B cell (primary cell): ENCODE measurements around the gene CKS2. TPM values are rescaled to one million over a fixed set of nuclear protein-coding genes. Genes with fewer than 3 reads are reported as not detected.
"Not testable (repeated sequence)": the region's sequence is repeated elsewhere in the genome, so short reads cannot be mapped to it uniquely, and the experiment has no call there.

Experiments
- ATAC-seq: fragments of 200-7000 bp; cut with Tn5 transposase; one replicate; pipeline ENCODE4 v1.10.0; 2021; ENCODE audit warnings: low read depth, mild to moderate bottlenecking, moderate number of reproducible peaks, moderate library complexity
- CTCF ChIA-PET: fragments of 350-600 bp; sonication (Branson Sonifier 250); formaldehyde crosslinking; loops from one replicate; lab custom pipeline; 2021; ENCODE audit warnings: antibody characterized with exemption, inconsistent platforms; lab: Charles Lee
- POLR2A ChIA-PET: fragments of 350-600 bp; sonication (Branson Sonifier 250); formaldehyde crosslinking; loops from one replicate; lab custom pipeline; 2021; ENCODE audit warnings: antibody characterized with exemption; lab: Charles Lee
- DNase-seq: peaks from one replicate; pipeline ENCODE4 v3.0.0; 2013
- H2AFZ ChIP-seq: 2 replicates; pipeline ENCODE4 v1.6.1; 2012; ENCODE audit warnings: mild to moderate bottlenecking, low read depth, low read length; ENCODE audit not compliant: insufficient read depth, poor library complexity, severe bottlenecking
- H3K27ac ChIP-seq, 2 donors: 1 replicate in 1 of 2; 2 replicates in 1 of 2; pipeline ENCODE4 v1.5.1; 2012 to 2013; ENCODE audit warnings: low read length in 2 of 2, mild to moderate bottlenecking in 2 of 2, moderate library complexity in 1 of 2
- H3K27me3 ChIP-seq, 4 experiments: fragments of 200-600 bp in 1 of 4; sonication (generic) in 1 of 4; replicated peaks in 1 of 4; 1 replicate in 2 of 4; 2 replicates in 2 of 4; pipeline versions ENCODE4 v1.6.1 to v1.7.0; 2013 to 2016; ENCODE audit warnings: low read length in 3 of 4, mild to moderate bottlenecking in 2 of 4, mixed read lengths in 1 of 4, moderate library complexity in 1 of 4; ENCODE audit not compliant: insufficient read depth in 4 of 4, control insufficient read depth in 3 of 4; ENCODE audit errors: control extremely low read depth in 1 of 4
- H3K36me3 ChIP-seq, 2 experiments: replicated peaks in 1 of 2; 1 replicate in 1 of 2; 2 replicates in 1 of 2; pipeline versions ENCODE4 v1.6.1 to v1.7.1; 2013; ENCODE audit warnings: low read length in 1 of 2; ENCODE audit not compliant: insufficient read depth in 2 of 2, control insufficient read depth in 1 of 2; ENCODE audit errors: control extremely low read depth in 1 of 2, extremely low read depth in 1 of 2
- H3K4me1 ChIP-seq, 2 donors: fragments of 200-600 bp in 1 of 2; sonication (generic) in 1 of 2; 1 replicate in 1 of 2; 2 replicates in 1 of 2; pipeline versions ENCODE4 v1.5.1 to v1.6.1; 2013 to 2017; ENCODE audit warnings: low read length in 2 of 2; ENCODE audit not compliant: control insufficient read depth in 2 of 2, insufficient read depth in 2 of 2
- H3K4me2 ChIP-seq: replicated peaks from 2 replicates; pipeline ENCODE3; 2012; ENCODE audit warnings: mild to moderate bottlenecking, low read depth, low read length; ENCODE audit not compliant: poor library complexity, severe bottlenecking
- H3K4me3 ChIP-seq, 5 experiments: fragments of 200-600 bp in 1 of 5; sonication (generic) in 1 of 5; 1 replicate in 3 of 5; 2 replicates in 2 of 5; pipeline versions ENCODE4 v1.5.1 to v1.7.0; 2011 to 2016; ENCODE audit warnings: low read length in 4 of 5, mild to moderate bottlenecking in 4 of 5, low read depth in 2 of 5, control low read depth in 1 of 5, moderate library complexity in 1 of 5; ENCODE audit not compliant: insufficient read depth in 1 of 5; ENCODE audit errors: control extremely low read depth in 1 of 5, extremely low read depth in 1 of 5
- H3K79me2 ChIP-seq: fragments of 200-600 bp; sonication (generic); one replicate; pipeline ENCODE4 v1.6.0; 2016; ENCODE audit warnings: low read length; ENCODE audit not compliant: control insufficient read depth, insufficient read depth
- H3K9ac ChIP-seq: fragments of 200-600 bp; sonication (generic); 2 replicates; pipeline ENCODE4 v1.6.1; 2017; ENCODE audit warnings: mild to moderate bottlenecking, low read length, moderate library complexity
- H3K9me3 ChIP-seq, 3 donors: one replicate each; pipeline versions ENCODE4 v1.6.1 to v1.7.1; 2013; ENCODE audit warnings: low read length in 2 of 3; ENCODE audit not compliant: control insufficient read depth in 2 of 3, insufficient read depth in 1 of 3; ENCODE audit errors: control extremely low read depth in 1 of 3
- H4K20me1 ChIP-seq: 2 replicates; pipeline ENCODE4 v1.6.0; 2012; ENCODE audit warnings: mild to moderate bottlenecking, low read length; ENCODE audit not compliant: insufficient read depth, control insufficient read depth, poor library complexity, severe bottlenecking
- H3K27ac Mint-ChIP-seq: one replicate; pipeline ENCODE4 v1.8.0; 2021; ENCODE audit warnings: mixed read lengths
- H3K27me3 Mint-ChIP-seq: one replicate; pipeline ENCODE4 v1.8.0; 2021; ENCODE audit warnings: mixed read lengths
- H3K4me1 Mint-ChIP-seq: one replicate; pipeline ENCODE4 v1.8.0; 2021; ENCODE audit warnings: mixed read lengths
- H3K4me3 Mint-ChIP-seq: one replicate; pipeline ENCODE4 v1.8.0; 2021; ENCODE audit warnings: mixed read lengths
- H3K9me3 Mint-ChIP-seq: one replicate; pipeline ENCODE4 v1.8.0; 2022; ENCODE audit warnings: mixed read lengths; ENCODE audit not compliant: insufficient read depth
- CTCF ChIP-seq: fragments of 200-600 bp; IDR thresholded peaks from one replicate; pipeline ENCODE4 v1.8.0; 2022; ENCODE audit warnings: antibody characterized with exemption, mild to moderate bottlenecking
- EZH2 ChIP-seq: IDR thresholded peaks from 2 replicates; pipeline ENCODE4 v1.6.1; 2012; ENCODE audit warnings: borderline replicate concordance, low read depth, mild to moderate bottlenecking, moderate library complexity, low read length; ENCODE audit not compliant: insufficient read depth, poor library complexity, severe bottlenecking
- WGBS: methylation state at CpG from one replicate; pipeline ENCODE4 v1.1.5; 2013; ENCODE audit warnings: missing lambda C conversion rate; ENCODE audit not compliant: insufficient coverage; 5-methylcytosine and 5-hydroxymethylcytosine counted together
- intact Hi-C: fragments of 100-400 bp; cut with micrococcal nuclease; formaldehyde crosslinking; loops from one replicate; pipeline ENCODE4 v1.10.0; 2022
- polyA plus RNA-seq: library from polyadenylated mRNA; depleted of rRNA; stranded (reverse); fragments of >200 nt; gene quantifications from 2 replicates; pipeline ENCODE4 v1.2.3, GENCODE V29; 2012
- total RNA-seq, 2 donors: library from RNA; stranded (reverse); fragments of 120-200 nt in 1 of 2; gene quantifications; 1 replicate in 1 of 2; 2 replicates in 1 of 2; pipeline versions ENCODE4 v1.2.3 to v1.2.4, GENCODE V29; 2013 to 2022

Gene CKS2
- total and polyA plus RNA-seq, 2 donors (not counting 1 experiment from before 2014, with no cell fraction given), result 11.5 to 64.4 TPM

DNA sequence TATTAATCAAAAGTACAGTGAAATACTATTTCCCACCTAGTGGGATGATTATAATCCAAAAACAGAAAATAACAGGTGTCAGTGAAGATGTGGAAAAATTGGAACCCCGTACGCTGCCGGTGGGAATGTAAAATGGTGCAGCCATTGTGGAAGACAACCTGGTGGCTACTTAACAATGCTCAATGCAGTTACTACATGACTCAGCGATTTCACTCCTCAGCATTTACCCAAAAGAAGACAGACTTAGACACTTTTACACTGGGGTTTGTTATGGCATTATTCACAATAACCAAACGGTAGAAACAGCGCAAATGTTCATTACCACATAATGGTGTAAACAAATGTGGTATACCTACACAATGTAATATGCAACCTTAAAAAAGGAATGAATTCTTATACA lies 31.2 kb downstream of the CKS2 start:
- TF ChIP-seq EZH2 (no peak), CTCF (no peak)
- DNase-seq (no peak), ATAC-seq (no peak)
- Mint-ChIP-seq H3K27me3 (no peaks in the 10 kb centered on the region), H3K9me3 (no peaks in the 10 kb centered on the region), H3K4me1 (no peaks in the 10 kb centered on the region), H3K27ac (no peak overlapping the region), H3K4me3 (no peak overlapping the region)
- no peaks in the 10 kb centered on the region for H3K4me1 ChIP-seq
- no peak overlapping the region for H3K9ac ChIP-seq
- H3K9me3 ChIP-seq, result no peaks in the 10 kb centered on the region
- no peak overlapping the region for H3K27ac ChIP-seq
- peaks cover 36 to 91% of the 10 kb centered on the region in 2 experiments for H3K36me3 ChIP-seq
- intact Hi-C loops, result no loop called here
- no peak overlapping the region for H2AFZ ChIP-seq
- peaks cover 9% of the 10 kb centered on the region for H3K79me2 ChIP-seq
- no peak overlapping the region for H3K4me3 ChIP-seq
- peaks cover 19% of the 10 kb centered on the region for H4K20me1 ChIP-seq
- POLR2A ChIA-PET, result no interaction called here
- no CpG with 5 or more reads among the region's 6 CpGs for WGBS
- H3K4me2 ChIP-seq, result no peak overlapping the region
- CTCF ChIA-PET, result interaction anchor here (0.6 kb wide), 1 partner anchor 110 kb away, joined by 3 read pairs; no protein-coding TSS in a partner anchor
- no peaks in the 10 kb centered on the region for H3K27me3 ChIP-seq

DNA sequence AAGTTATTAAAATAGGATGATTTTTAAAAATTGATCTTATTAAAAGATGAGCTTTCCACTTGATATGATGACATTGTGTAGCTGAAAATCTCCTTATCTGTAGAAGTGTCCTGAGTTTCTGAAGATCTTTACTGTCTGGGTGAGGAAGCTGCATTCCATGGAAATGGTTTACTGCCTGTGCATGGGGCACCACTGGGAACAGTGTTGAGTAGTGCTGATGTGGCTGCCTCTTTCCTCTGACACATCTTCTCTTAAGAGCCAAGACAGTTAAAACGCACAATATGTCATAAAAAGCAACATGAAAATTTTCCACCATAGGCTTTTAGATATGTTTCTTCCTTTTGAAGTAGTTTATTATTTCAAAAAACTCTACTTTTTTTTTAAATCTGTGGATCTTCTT lies 32.0 kb downstream of the CKS2 start:
- WGBS, result no CpG with 5 or more reads among the region's 1 CpG
- Histone ChIP-seq H3K9me3 (no peaks in the 10 kb centered on the region), H3K9ac (no peak overlapping the region), H3K4me2 (no peak overlapping the region), H2AFZ (no peak overlapping the region), H3K79me2 (peaks cover 9% of the 10 kb centered on the region), H3K4me1 (no peaks in the 10 kb centered on the region), H3K36me3 (peaks cover 30 to 90% of the 10 kb centered on the region in 2 experiments), H3K4me3 (no peak overlapping the region), H4K20me1 (peaks cover 19% of the 10 kb centered on the region), H3K27me3 (no peaks in the 10 kb centered on the region), H3K27ac (no peak overlapping the region)
- Mint-ChIP-seq H3K27ac (no peak overlapping the region), H3K4me3 (no peak overlapping the region), H3K9me3 (no peaks in the 10 kb centered on the region), H3K27me3 (no peaks in the 10 kb centered on the region), H3K4me1 (no peaks in the 10 kb centered on the region)
- TF ChIP-seq CTCF, result no peak
- no peak for TF ChIP-seq EZH2
- no peak for DNase-seq
- ChIA-PET POLR2A (no interaction called here), CTCF (no interaction called here)
- no peak for ATAC-seq
- intact Hi-C loops, result no loop called here

GRCh38 chr9:89343812-89344211 lies 32.8 kb downstream of the CKS2 start:
- H3K9me3 ChIP-seq, intact Hi-C loops, CTCF ChIA-PET, DNase-seq, H3K9ac ChIP-seq, H3K9me3 Mint-ChIP-seq, H3K27ac ChIP-seq, H3K79me2 ChIP-seq, H3K4me2 ChIP-seq, H3K4me3 Mint-ChIP-seq, H3K4me1 Mint-ChIP-seq, H3K4me1 ChIP-seq, H3K27ac Mint-ChIP-seq, POLR2A ChIA-PET, H3K4me3 ChIP-seq, H3K27me3 ChIP-seq, H3K27me3 Mint-ChIP-seq, H2AFZ ChIP-seq, ATAC-seq: not testable (repeated sequence)
- Histone ChIP-seq H4K20me1 (peaks cover 19% of the 10 kb centered on the region), H3K36me3 (peaks cover 28 to 92% of the 10 kb centered on the region in 2 experiments)
- 71% methylated on average over 6 of the region's 7 CpGs for WGBS
